Fibroblast of pulmonary artery (primary cell): Measurements from ENCODE around the gene TRPV6.

Experiments used
- DNase-seq: peaks from one replicate; pipeline ENCODE4 v3.0.0-alpha.2; 2010; ENCODE audit warnings: low read depth
- H3K4me3 ChIP-seq: replicated peaks from 2 replicates; pipeline ENCODE4 v1.5.1; 2011; ENCODE audit warnings: low read depth, mild to moderate bottlenecking, control low read depth, low read length, moderate library complexity
- CTCF ChIP-seq: IDR thresholded peaks from 2 replicates; pipeline ENCODE4 v1.5.1; 2011; ENCODE audit warnings: mild to moderate bottlenecking, control low read depth, low read length, inconsistent platforms; ENCODE audit errors: missing control alignments

Gene TRPV6

GRCh38 chr7:142927949-142928348, 42.4 kb upstream of the TRPV6 start:
- no peak for TF ChIP-seq CTCF
- no peak overlapping the region for H3K4me3 ChIP-seq

GRCh38 chr7:142927085-142927745, 41.7 kb upstream of the TRPV6 start:
- no peak for TF ChIP-seq CTCF
- no peak for DNase-seq
- H3K4me3 ChIP-seq = no peak overlapping the region

More at GRCh38 chr7:142927949-142928348, 42.4 kb upstream of the TRPV6 start:
- DNase-seq = no peak

DNA sequence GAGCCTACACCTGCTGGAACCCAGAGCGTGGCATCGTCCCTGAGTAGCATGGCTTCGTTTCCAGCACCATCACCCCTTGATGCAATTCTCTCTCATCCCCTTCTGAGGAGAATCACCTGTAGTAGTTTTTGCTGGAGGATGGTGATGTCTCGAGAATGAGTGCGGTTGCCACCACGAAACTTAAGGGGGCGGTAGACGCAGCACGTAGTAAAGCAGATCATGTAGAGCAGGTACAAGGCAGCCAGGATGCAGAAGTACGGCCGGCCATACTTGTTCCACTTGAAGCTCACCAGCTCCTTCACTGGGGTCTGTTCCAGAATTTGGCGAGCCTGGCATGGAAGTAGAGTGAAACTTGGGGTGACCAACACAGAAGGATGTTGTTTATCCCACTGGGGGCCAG, 39.9 kb upstream of the TRPV6 start:
- no peak for DNase-seq
- H3K4me3 ChIP-seq = no peak overlapping the region
- TF ChIP-seq CTCF = no peak

GRCh38 chr7:142923391-142923790, 37.8 kb upstream of the TRPV6 start:
- no peak for DNase-seq
- no peak for TF ChIP-seq CTCF
- no peak overlapping the region for H3K4me3 ChIP-seq

- no peak overlapping the region for H3K4me3 ChIP-seq
- no peak for DNase-seq
- TF ChIP-seq CTCF = no peak
These were observed 34.1 kb upstream of the TRPV6 start for GRCh38 chr7:142919656-142920055.

- H3K4me3 ChIP-seq = no peak overlapping the region
- TF ChIP-seq CTCF = no peak
- no peak for DNase-seq
These were observed 33.4 kb upstream of the TRPV6 start for GRCh38 chr7:142918901-142919300.

GRCh38 chr7:142917447-142917846, 31.9 kb upstream of the TRPV6 start:
- no peak for DNase-seq
- no peak for TF ChIP-seq CTCF

More at GRCh38 chr7:142917447-142917846, 31.9 kb upstream of the TRPV6 start:
- H3K4me3 ChIP-seq = no peak overlapping the region
